ENCODE data around the gene LMO2.

Gene LMO2

DNA sequence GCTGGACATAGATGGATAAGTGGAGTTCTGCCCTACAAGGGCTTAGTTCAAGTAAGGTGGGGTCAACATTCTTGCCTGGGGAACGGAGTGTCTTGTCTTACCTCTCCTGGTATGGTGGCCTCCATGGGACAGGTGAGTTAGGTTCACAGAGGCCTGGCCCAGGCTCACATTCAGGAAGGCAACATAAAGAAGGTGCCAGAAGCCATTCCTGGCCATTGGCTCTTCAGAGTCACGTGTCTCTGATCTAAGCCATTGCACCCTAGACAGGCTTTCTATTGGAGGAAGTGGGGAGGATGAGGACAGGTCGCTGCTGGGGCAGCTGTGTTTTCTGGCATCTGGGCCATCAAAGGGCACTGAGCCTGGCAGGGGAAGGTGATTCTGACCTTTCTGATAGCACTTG, 14.8 kb downstream of the LMO2 start:
- H3K36me3 ChIP-seq = no peaks in the 10 kb centered on the region
- no peak overlapping the region for H3K27ac ChIP-seq
- DNase-seq = no peak
- no peak overlapping the region for H3K4me3 ChIP-seq
- H3K27me3 ChIP-seq = peaks cover 0 to 18% of the 10 kb centered on the region in 2 donors
- TF ChIP-seq, protein P1, sequence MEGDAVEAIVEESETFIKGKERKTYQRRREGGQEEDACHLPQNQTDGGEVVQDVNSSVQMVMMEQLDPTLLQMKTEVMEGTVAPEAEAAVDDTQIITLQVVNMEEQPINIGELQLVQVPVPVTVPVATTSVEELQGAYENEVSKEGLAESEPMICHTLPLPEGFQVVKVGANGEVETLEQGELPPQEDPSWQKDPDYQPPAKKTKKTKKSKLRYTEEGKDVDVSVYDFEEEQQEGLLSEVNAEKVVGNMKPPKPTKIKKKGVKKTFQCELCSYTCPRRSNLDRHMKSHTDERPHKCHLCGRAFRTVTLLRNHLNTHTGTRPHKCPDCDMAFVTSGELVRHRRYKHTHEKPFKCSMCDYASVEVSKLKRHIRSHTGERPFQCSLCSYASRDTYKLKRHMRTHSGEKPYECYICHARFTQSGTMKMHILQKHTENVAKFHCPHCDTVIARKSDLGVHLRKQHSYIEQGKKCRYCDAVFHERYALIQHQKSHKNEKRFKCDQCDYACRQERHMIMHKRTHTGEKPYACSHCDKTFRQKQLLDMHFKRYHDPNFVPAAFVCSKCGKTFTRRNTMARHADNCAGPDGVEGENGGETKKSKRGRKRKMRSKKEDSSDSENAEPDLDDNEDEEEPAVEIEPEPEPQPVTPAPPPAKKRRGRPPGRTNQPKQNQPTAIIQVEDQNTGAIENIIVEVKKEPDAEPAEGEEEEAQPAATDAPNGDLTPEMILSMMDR (IDR thresholded peaks at IDR 0.05) = no peak
- H3K9me3 ChIP-seq = no peaks in the 10 kb centered on the region
- intact Hi-C loops (cut with DNase I; ENCODE audit: low total_unique reads) = no loop called here
- no peaks in the 10 kb centered on the region for H3K4me1 ChIP-seq

DNA sequence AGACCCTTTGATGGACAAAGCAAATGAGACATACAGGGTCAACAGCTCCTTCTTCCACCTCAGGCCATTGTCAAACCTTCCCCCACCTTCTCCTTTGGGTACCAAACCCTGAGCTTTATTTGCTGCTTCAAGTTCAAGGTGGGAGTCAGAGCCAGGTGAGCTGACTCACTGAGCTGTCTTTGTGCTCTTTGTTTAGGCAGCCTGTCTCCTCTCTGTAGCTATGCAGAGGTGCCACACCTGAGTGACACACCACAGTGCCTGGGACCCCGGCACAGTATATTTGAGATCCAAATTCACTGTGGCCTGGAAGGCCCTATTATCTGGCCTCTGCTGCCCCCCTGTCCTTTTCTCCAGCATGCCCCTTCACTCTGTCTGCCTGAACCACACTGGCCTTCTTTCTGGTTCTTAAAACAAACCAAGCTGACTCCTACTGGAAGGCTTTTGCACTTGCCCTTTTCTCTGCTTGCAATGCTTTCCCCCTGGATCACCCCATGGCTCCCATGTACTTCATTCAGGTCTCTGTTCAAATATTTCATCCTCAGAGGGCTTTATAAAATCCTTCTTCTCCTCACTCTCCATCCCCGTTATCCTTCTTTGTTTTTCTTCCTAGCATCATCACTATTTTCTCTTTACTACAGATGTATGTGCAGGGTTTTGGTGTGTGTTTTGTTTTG, 16.1 kb downstream of the LMO2 start:
- no peaks in the 10 kb centered on the region for H3K36me3 ChIP-seq
- no peaks in the 10 kb centered on the region for H3K9me3 ChIP-seq
- H3K4me3 ChIP-seq = no peak overlapping the region
- intact Hi-C loops (cut with DNase I; ENCODE audit: low total_unique reads) = no loop called here
- peaks cover 0 to 5% (median under 1%) of the 10 kb centered on the region in 4 donors for H3K4me1 ChIP-seq
- TF ChIP-seq, protein P1 (IDR thresholded peaks at IDR 0.05) = no peak
- peaks cover 0 to 26% of the 10 kb centered on the region in 2 donors for H3K27me3 ChIP-seq
- no peak overlapping the region for H3K27ac ChIP-seq
- no peak for DNase-seq

DNA sequence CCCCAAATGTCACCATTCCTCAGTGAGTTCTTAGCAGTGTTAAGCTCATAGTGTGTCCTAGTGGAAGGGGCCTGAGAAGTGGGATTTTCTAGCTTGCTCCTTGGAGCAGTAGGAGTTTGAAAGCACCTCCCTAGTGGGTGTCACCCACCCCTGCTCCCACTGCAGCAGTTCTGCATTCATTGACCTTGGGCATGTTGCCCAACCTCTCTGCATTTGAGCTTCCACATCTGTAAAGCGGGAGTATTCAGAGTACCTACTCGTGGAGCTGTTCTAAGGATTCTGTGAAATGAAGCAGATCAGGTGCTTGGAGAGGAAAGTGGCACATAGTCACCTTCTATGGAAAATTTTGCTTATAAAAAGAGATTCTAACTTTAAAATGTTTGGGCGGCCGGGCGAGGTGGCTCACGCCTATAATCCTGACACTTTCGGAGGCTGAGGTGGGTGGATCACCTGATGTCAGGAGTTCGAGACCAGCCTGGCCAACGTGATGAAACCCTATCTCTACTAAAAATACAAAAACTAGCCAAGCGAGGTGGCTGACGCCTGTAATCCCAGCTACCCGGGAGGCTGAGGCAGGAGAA, 16.9 kb downstream of the LMO2 start:
- H3K4me1 ChIP-seq = peaks cover 0 to 12% (median 7%) of the 10 kb centered on the region in 4 donors
- peaks cover 0 to 33% of the 10 kb centered on the region in 2 donors for H3K27me3 ChIP-seq
- H3K27ac ChIP-seq = no peak overlapping the region
- H3K36me3 ChIP-seq = no peaks in the 10 kb centered on the region
- H3K4me3 ChIP-seq = no peak overlapping the region
- H3K9me3 ChIP-seq = no peaks in the 10 kb centered on the region
- TF ChIP-seq, protein P1 (IDR thresholded peaks at IDR 0.05) = no peak
- intact Hi-C loops (cut with DNase I; ENCODE audit: low total_unique reads) = no loop called here
- DNase-seq = no peak

DNA sequence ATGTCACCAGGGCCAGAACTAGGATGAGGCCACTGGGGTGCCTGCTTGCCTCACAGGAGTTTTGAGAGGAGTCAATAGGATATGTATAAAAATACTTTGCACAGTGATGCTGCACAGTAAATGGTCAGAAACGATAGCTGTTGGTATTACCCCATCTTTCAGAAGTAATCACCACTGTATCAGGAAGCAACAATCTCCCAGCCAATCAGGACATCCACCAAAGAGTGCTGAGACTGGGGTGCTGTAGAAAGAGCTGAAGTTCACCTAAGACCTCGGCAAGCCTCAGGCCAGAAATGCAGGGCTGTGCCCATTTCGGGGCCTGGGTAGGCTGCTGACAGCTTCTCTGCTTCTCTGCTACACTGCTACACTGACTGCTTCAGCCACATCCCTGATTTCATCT, 17.4 kb downstream of the LMO2 start:
- Histone ChIP-seq H3K27me3 (peaks cover 0 to 33% of the 10 kb centered on the region in 2 donors), H3K27ac (no peak overlapping the region), H3K4me1 (peaks cover 0 to 12% (median 7%) of the 10 kb centered on the region in 4 donors), H3K36me3 (no peaks in the 10 kb centered on the region), H3K9me3 (no peaks in the 10 kb centered on the region), H3K4me3 (no peak overlapping the region)
- DNase-seq = no peak
- intact Hi-C loops (cut with DNase I; ENCODE audit: low total_unique reads) = no loop called here
- TF ChIP-seq, protein P1 (IDR thresholded peaks at IDR 0.05) = no peak

DNA sequence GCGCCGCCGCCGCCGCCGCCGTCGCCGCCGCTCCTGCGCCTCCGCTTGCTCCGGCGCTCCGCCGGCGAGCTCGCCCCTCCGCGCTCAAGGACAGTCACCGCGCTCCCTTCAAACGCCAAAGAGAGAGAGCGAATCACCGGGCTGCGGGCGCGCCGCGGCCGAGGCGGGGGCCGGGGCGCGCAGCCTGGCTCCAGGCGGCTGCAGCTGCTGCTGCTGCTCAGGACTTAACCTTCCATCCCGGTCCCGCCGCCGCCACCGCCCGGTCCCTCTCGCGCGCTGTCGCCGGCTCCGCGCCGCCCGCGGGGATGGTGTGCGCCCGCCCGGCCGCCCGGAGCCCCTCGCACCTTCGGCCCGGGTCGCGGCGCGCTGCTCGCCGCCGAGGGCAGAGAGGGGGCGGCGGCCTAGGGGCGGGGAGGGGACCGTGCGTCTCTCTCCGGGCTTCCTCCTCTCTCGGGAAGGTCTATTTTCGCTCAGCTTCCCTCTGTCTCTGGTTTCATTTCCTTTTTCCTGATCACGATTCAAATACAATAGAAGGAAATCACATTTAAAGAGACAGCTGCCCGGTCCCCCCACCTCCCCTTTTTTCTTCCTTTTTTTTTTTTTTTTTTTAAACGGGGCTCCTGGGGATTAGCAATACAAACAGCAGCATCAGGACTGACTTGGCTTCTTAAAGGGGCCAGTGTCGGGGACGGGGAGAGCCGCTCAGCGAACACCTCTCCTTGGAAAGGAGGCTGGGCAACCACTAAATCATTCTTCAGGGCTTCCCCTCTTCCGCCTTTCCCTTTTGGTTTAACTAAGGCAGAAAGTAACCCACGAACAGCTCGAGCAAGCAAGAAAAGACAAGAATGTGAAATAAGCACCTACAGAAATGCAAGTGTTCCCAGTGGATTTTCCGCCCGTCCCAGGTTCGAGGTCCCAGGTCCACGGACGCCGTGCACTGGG, 22.1 kb downstream of the LMO2 start:
- intact Hi-C loops (cut with DNase I; ENCODE audit: low total_unique reads) = no loop called here
- peak; percentile 43 to 77 for DNase-seq
- peaks cover 0 to 22% (median 14%) of the 10 kb centered on the region in 4 donors for H3K4me1 ChIP-seq
- H3K27ac ChIP-seq = peak overlapping the region; percentile 21 to 30
- H3K27me3 ChIP-seq = peaks cover 0 to 50% of the 10 kb centered on the region in 2 donors
- H3K36me3 ChIP-seq = no peaks in the 10 kb centered on the region
- peak overlapping the region; percentile 52 to 63 for H3K4me3 ChIP-seq
- TF ChIP-seq, protein P1 (IDR thresholded peaks at IDR 0.05) = no peak
- H3K9me3 ChIP-seq = no peaks in the 10 kb centered on the region

Measured in tibial artery (tissue), 4 donors.